ENCODE results near the gene AP1G2.
"Not testable (repeated sequence)": the region's sequence is repeated elsewhere in the genome, so short reads cannot be mapped to it uniquely, and the experiment has no call there.

Gene AP1G2

DNA sequence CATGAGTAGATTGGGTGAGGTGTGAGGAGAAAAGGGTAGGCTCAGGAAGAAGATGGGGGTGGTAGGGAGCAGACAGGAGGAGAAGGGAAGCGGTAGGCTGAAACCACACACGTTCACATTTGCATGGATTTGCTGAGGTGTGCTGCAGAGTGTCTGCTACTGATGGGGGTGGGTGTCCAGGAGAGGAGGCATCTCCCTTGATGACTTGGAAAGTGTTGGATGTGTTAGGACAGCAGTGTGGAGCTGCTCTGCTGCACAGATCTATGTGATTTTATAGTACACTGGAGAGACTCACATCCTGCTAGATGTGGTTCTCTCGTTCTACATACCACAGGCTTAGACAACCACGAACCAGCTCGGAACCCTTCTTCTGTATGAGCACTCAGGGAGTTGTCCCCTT is 25.3 kb downstream of the AP1G2 start:
- H3K4me3 ChIP-seq (ENCODE audit: low read depth, low read length): no peak overlapping the region

DNA sequence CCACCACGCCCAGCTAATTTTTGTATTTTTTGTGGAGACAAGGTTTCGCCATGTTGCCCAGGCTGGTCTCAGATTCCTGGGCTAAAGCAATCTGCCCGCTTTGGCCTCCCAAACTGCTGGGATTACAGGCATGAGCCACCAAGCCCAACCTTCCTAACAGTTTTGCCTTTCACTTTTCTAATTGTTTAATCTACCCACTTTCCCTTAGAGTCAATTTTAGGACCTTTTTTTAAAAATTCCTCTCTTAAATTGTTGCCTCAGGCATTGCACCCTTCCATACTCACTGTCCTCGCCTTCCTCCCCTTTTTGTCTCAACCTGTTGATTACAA is 27.5 kb downstream of the AP1G2 start:
- H3K4me3 ChIP-seq (ENCODE audit: low read depth, low read length): no peak overlapping the region

DNA sequence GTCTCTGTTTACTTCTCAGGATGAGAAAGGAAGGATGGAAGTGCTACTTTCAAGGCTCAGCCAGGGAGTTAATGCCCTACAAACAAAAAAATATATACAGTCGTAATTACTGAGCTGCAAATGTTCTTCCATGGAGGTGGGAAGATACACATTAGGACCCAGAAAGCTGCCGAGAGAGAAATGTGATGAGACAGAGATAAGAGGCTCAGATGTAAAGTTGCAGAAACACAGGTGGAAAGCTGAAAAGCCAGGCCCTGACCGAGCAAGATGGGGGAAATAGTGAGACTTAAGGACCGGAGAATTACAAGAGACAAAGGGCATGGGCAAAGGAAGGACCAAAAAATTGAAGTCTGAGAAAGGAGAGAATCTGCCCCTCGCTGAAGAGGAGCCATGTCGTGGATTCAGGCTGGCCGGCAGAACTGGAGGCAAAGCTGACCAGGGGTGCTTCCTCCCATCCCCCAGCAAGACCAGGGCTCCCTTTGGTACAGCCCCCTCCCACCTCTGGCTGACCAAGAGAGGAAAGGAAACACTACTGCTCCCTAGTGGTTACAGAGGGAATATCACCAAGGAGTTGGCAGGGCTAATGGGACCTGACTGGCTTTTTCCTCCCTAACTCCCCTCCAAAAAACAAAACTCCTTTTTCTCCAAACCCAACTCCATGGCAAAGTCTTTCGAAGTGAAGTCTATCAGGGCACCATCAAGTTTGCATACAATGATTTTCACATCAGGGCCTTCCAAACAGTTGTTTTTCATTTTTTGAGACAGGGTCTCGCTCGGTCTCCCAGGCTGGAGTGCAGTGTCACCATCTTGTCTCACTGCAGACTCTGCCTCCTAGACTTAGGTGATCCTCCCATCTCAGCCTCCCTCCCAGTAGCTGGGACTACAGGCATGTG is 28.1 kb downstream of the AP1G2 start:
- no peak overlapping the region for H3K4me3 ChIP-seq (ENCODE audit: low read depth, low read length)

DNA sequence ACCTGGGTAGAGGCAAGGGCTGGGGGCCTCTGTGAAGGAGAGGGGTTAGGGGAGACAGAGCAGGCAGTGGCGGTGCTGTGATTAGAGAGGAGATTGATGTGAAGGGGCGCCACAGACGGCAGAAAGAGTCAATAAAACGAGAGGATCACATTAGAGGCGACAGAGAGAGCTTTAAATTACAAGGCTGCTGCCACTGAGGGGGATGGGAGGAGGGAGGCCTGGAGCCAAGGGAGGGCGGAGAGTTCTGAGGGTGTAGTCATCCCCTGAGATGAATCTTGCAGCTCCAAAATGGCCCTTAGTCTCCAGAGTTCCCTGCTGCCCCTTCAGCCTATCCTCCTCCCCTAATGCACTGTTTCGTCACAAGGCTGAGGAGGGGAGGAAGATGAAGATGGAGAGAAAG is 28.8 kb downstream of the AP1G2 start:
- peak overlapping the region; percentile 64 for H3K4me3 ChIP-seq (ENCODE audit: low read depth, low read length)

DNA sequence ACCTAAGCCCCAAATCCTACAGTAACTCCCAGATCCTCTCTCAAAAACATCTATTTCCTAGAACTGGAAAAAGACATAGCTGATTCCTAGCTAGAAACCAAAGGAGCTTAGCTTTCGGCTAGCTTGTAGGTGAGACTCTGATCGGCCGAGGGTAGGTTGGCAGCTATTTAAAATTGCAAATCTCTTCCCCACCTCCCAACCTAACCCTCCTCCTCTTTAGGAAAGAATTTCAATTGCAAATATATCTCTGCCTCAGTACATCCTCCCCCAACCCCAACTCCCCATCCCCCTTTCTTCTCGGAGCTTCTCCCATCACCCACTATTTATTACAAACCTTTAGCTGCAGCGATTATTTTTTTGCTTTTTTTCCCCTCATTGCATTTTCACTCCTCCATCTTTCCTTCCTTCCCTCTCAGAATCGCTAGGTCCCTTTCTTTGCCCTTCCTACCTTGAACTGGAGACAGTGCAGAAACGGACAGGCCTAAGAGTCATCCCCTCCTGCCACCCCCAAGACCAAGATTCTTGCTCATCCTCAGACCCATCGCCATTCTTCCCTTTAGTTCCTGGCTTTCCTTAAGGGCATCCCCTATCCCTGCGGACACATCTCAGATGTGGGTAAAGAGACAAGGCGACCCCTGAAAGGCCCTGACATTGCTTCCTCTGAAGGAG is 29.4 kb downstream of the AP1G2 start:
- peak overlapping the region; percentile 64 for H3K4me3 ChIP-seq (ENCODE audit: low read depth, low read length)

DNA sequence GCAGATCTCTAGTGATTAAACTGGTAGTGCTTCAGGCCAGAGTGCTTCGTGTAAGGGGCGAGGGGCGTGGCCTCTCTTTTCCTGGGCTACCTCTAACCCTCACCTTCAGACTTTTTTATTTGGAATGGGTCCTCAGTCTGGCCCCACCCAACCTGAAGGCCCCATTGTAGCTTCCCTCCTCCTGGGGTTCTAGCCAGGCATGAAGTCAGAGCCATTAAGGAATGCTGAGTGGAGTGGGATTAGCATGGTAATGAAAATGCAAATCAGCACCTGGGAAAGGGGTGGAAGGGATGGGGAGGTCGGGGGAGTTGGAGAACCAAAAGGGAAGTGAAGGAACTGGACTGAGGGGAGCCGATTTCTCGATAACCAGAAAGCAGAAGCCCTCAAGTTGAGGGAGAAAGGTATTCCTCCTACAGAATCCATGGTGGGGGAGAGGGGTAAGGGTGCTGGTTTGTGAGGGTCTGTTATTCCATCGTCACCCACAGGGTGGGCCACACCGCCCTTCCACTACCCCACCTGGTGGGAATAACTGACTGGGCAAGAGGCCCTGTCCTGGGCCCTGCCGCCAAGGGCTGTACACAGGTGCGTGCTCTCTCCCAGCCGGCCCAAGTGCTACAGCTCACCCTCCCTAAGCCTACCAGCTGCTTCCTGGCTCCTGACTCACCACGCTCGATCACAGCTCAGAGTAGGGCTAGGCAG is 30.1 kb downstream of the AP1G2 start:
- H3K4me3 ChIP-seq (ENCODE audit: low read depth, low read length): peak overlapping the region; percentile 64

DNA sequence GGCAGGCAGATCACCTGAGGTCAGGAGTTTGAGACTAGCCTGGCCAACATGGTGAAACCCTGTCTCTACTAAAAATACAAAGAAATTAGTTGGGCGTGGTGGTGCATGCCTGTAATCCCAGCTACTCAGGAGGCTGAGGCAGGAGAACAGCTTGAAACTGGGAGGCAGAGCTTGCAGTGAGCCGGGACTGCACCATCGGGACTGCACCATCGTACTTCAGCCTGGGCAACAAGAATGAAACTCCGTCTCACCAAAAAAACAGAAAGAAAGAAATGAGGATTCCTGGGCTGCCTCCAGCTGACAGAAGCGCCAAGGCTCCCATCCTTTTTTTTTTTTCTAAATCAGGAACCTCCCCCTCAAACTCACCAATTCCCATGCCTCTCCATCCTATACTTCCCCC is 30.7 kb downstream of the AP1G2 start:
- H3K4me3 ChIP-seq (ENCODE audit: low read depth, low read length): not testable (repeated sequence)

DNA sequence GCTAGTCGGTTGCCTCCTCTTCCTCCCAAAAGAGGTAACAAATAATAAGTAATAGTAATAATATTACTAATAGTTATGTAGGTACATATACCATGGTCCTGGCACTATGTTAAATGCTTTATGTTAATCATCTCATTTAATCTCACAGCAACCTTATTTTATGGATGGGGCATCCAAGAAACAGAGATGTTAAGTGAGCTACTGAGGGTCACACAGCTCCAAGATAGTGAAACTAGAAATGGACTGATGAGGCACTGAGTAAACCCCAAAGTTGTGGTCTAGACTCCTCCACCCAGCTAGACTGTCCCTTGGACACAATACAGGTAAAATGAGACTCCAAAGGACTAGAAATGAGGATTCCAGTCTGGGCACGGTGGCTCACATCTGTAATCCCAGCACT is 31.1 kb downstream of the AP1G2 start:
- no peak overlapping the region for H3K4me3 ChIP-seq (ENCODE audit: low read depth, low read length)

DNA sequence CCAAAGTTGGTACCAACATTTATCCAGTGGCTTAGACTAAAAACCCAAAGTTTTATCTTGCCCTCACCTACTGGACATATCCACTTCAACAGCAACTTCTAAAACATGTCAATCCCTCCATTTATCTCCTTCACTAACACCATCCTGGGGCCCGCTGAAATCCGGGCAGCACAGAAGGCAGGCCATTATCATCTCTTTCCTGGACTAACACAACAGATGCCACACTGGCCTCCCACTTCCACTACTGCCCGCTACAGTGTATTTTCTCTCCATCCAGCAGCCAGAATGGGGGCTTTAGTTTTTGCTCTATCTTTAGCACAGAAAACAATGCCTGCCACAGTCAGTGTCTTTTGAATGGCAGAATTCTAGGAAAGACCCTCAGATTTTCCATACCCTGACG is 31.6 kb downstream of the AP1G2 start:
- no peak overlapping the region for H3K4me3 ChIP-seq (ENCODE audit: low read depth, low read length)

DNA sequence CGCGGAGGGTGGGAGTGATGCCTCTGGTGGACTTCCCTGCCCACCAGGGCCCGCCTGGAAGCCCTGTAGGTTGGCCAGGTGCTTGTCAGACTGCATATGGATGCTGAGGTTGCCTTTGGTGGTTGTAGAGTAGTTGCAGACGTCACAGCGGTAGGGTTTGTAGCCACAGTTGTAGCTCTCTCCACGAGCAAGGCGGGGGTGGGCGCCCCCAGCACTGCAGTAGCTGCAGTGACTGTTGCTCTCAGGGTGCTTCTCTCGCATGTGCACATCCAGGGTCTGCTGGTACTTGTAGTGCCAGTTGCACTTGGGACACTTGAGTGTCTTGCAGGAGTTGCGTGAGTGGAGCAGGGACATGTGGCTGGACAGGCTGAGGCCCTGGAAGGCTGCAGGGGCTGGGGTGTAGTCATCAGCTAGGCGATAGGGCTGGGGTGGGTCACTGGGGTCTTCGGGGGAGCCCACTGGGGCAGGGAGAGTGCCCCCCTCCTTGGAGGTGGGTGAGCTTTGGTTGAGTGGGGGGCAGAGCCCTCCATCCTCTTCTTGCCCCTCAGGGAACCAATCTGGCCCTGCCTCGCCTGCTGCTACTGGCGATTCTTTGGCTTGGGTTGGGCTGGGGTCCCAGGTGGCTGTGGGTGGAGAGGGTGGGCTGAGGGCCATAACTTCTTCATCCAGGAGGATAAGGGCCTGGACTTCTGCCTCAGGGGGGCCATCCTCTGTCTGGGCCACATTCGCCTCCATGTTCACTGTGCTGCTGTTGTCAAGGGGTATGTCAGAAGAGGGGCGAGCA is 33.7 kb downstream of the AP1G2 start:
- no peak overlapping the region for H3K4me3 ChIP-seq (ENCODE audit: low read depth, low read length)

DNA sequence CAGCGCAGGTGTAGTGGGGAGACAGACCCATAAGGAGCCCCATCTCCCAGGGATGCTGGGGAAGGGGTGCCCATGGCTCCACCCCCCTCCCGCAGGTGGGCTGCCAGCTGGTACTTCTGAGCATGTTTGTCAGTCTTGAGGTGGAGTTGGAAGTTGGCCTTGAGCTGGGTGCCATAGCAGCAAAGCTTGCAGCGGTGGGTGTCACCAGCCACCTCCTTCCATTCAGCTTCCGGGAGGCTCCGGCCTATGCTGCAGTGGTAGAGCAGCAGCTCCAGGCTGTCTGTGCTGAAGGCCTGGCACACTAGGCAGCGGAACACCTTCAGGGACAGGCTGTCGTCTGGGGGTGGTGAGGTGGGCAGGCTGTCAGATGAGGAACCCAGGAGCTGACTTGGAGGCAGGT is 34.9 kb downstream of the AP1G2 start:
- H3K4me3 ChIP-seq (ENCODE audit: low read depth, low read length): no peak overlapping the region

DNA sequence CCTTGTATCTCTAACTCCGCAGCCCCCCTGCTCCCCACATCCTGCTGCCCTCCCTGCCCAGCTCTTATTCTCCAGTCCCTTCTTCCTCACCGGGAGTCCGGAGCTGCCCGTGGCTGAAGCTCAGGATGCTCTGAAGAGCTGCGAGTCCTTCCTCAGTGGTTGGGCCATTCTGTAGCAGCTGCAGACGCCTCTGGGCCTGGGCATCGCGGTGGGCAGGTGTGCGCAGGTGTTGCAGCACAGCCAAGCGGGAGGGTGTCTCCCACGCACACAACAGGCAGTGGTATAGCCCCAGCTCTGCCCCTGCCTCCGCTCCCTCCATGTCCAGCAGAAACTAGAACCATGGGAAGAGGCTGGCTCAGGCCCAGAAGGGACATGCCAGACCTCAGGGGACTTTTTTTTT is 36.2 kb downstream of the AP1G2 start:
- H3K4me3 ChIP-seq (ENCODE audit: low read depth, low read length): no peak overlapping the region

DNA sequence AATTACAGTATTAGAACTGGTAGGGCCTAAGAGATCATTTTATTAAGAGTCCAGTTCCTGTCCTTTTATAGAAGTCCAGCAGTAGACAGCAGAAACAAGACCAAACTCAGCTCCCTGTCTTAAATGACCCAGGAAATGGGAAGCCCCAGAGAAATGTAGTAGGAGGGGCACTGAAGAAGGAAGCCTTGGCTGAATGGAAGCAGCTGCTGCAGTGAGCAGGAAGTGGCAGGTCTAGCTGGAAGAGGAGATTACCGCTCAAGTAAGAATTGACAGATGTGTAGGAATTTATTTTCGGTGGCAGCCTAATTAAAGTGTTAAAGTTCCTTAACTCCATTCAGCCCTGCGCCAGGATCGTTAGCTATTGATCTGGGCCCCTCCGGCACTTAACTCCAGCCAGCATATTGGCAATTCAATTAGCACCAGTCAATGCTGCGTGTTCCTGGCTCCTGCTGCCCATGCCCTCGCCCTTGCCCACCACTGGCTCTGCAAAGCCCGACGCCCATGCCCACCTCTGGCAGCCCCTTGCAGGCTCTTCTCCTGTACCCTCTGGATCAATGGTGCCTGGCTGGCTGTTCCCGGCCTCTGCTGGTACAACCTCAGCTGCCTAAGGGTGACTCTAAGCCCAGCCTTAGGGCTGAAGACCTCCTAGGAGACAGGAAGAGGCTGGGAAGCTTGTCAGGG is 37.1 kb downstream of the AP1G2 start:
- no peak overlapping the region for H3K4me3 ChIP-seq (ENCODE audit: low read depth, low read length)

DNA sequence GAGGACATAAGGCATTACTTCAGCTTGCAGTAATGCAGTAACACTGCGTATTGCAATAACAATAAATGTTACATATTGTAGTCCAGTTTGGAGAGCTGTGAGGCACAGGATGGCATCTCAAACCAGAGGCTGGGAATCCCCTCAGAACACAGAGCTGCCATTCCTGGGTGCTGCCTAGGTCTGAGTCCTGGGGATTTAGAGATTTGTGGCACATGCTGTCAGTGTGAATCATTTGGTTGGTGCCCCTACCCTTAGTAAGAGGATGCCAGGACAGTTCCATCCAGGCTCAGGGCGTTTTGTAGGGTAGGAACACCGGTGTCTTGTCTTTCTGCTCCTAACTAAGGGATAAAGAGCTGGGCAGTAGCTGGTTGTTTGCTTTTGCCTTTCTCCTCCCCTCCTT is 38.6 kb downstream of the AP1G2 start:
- H3K4me3 ChIP-seq (ENCODE audit: low read depth, low read length): no peak overlapping the region

DNA sequence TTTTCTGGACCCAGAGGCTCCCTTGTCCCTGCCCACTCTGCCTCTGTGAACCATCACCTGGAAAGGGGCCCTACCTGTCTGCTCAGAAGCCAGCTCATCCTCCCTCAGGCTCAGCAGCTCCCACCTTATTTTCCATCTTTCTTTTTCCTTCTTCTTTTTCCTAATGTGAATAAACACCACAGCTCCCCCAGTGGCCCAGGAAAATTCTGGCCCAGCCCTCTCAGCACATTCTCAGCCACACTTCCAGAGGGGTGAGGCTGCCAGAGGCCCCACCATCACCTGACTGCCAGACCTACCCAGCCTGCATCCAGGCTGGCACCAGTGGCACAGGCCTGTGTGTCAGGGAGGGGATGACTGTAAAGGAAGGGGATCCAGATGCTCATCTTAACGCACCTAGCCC is 39.0 kb downstream of the AP1G2 start:
- H3K4me3 ChIP-seq (ENCODE audit: low read depth, low read length): no peak overlapping the region

DNA sequence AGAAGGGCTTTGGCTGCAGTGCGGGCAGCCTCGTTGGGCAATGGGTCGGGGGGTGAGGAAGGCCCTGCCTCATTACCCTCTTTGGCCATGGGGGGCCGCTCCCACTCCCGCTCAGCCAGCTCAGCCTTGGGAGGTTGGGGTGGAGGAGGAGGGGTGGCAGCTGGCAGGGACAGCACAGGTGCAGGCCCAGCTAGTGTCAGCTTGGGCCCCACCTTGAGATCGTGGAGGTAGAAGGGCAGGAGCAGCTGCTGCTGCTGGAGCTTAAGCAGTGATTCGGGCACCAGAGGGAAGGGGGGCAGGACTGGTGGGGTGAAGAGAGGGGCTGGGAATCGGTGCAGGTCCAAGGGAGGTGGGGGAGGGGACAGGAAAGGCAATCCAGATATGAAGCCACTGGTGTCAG is 42.0 kb downstream of the AP1G2 start:
- H3K4me3 ChIP-seq (ENCODE audit: low read depth, low read length): no peak overlapping the region

DNA sequence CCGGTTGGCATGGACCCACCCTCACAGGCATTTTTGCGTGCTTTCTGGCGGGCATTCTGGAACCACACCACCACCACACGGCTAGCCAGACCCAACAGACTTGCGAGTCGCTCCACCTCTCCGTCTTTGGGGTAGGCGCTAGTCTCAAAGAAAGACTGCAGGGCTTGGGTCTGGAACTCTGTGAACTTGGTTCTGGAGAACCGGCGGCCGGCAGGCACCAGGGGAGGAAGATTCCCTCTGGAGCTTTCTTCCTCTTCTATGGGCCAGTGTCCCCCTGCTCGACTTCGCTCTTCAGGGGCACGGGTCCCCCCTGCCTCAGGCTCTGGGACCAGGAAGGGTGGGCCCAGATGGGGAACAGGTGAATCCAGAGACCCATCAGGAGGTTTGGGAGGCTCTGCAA is 42.6 kb downstream of the AP1G2 start:
- no peak overlapping the region for H3K4me3 ChIP-seq (ENCODE audit: low read depth, low read length)

DNA sequence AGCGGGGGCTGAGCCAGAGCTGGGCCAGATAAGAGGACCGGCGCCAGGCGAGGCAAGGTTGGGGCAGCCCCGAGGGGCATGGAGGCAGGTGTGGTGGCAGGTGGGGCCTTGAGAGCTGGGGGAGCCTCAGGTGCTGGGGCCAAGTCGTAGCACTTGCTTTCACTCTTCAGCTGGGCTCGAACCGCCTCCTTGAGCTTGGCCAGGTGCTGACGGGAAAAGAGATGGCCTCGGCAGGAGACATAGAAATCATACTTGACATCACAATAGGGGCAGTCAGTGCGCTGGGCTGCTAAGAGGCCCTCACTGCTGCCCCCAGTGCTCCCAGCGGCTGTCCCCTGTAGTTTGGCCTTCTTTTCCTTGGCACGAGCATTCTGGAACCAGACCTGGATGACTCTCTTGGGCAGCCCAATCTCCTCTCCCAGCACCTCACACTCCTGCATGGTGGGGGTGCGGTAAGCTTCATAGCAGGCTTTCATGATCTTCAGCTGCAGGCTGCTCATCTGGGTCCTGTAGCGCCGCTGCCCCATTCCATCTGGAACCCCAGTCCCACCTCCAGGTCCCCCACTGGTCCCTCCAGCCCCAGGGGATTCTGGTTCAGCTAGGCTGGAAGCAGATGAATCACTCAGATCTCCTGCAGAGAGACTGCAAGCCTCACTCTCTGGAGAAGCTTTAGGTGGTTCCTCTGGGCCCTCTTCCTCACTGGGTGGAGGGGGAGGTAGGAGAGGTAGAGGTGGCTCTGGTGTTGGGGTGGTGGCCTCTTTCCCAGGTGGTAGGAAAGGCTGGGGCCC is 44.2 kb downstream of the AP1G2 start:
- H3K4me3 ChIP-seq (ENCODE audit: low read depth, low read length): no peak overlapping the region

DNA sequence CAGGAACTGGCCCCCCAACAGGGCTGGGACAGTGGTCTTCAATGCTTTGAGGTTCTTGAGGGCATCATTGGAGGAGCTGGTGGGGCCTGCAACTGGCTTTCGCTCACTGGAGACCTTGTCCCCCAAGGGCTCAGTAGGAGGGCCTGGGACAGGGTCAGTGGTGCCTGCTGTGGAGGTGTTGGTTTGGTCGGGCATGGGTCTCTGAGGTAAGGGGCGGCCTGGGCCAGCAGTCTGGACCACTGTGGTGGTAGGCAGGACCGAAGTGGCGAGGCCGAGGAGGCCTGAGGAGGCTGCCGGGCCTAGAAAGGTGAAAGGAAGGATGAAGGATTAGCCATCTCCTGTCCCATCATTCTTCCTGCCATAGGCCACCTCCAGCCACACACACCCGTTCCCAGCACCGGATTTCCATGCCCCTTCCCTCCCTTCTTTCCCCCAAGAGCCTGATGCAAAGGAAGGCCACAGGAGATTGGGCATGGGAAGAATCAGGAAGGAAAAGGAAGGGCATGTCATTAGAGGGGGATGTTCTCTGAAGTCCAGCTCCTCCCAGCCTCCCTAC is 44.9 kb downstream of the AP1G2 start:
- H3K4me3 ChIP-seq (ENCODE audit: low read depth, low read length): no peak overlapping the region

Data from iPS-11a (cell line).